Frontal cortex (tissue), 1 donor: ENCODE data around the gene KCNA3. TPM values are rescaled to one million over a fixed set of nuclear protein-coding genes. Genes with fewer than 3 reads are reported as not detected.

Experiments used
- total RNA-seq: library from RNA; depleted of rRNA; stranded (reverse); fragments of >200 nt; gene quantifications from one replicate; pipeline ENCODE4 v1.2.3, GENCODE V29; 2014

The KCNA3 gene
- total RNA-seq, 1 donor from 2014 or later = 20.8 TPM

Other genes starting within 250 kb of the KCNA3 start
- gene PROK1, start 223.8 kb downstream of the KCNA3 start, total RNA-seq = not detected
- gene KCNA10, start 155.8 kb downstream of the KCNA3 start, total RNA-seq = not detected
- gene KCNA2, start 68.6 kb downstream of the KCNA3 start, total RNA-seq = 3.7 TPM
- gene CD53, start 198.2 kb upstream of the KCNA3 start, total RNA-seq = 9.8 TPM